Nephron progenitor cell (in vitro differentiated cells): ENCODE results near the gene TFG.

Experiments
- DNase-seq: peaks from one replicate; pipeline ENCODE4 v3.0.0; 2021
- H3K27ac Mint-ChIP-seq: 2 replicates; pipeline ENCODE4 v1.8.0; 2021; ENCODE audit warnings: mild to moderate bottlenecking, moderate library complexity, mixed read lengths
- H3K27me3 Mint-ChIP-seq: 2 replicates; pipeline ENCODE4 v1.8.0; 2021; ENCODE audit warnings: mild to moderate bottlenecking, low read depth, mixed read lengths; ENCODE audit not compliant: poor library complexity
- H3K36me3 Mint-ChIP-seq: 2 replicates; pipeline ENCODE4 v1.8.0; 2021; ENCODE audit warnings: low read depth, mixed read lengths
- H3K4me1 Mint-ChIP-seq: 2 replicates; pipeline ENCODE4 v1.8.0; 2021; ENCODE audit warnings: mixed read lengths
- H3K4me3 Mint-ChIP-seq: 2 replicates; pipeline ENCODE4 v1.8.0; 2021; ENCODE audit warnings: mild to moderate bottlenecking, moderate library complexity, mixed read lengths
- H3K9me3 Mint-ChIP-seq: 2 replicates; pipeline ENCODE4 v1.8.0; 2021; ENCODE audit warnings: mild to moderate bottlenecking, moderate library complexity, mixed read lengths
- TF ChIP-seq, protein P1 (sequence below): fragments of 200-600 bp; sonication (generic); IDR thresholded peaks from 2 replicates; pipeline ENCODE4 v1.5.0; 2021; ENCODE audit warnings: antibody characterized with exemption

Gene TFG

GRCh38 chr3:100781301-100781700, 72.0 kb downstream of the TFG start:
- Mint-ChIP-seq H3K27me3 (peaks cover 4% of the 10 kb centered on the region), H3K36me3 (no peaks in the 10 kb centered on the region), H3K9me3 (peaks cover 10% of the 10 kb centered on the region), H3K27ac (no peak overlapping the region), H3K4me3 (no peak overlapping the region), H3K4me1 (peaks cover 10% of the 10 kb centered on the region)
- TF ChIP-seq, protein P1, sequence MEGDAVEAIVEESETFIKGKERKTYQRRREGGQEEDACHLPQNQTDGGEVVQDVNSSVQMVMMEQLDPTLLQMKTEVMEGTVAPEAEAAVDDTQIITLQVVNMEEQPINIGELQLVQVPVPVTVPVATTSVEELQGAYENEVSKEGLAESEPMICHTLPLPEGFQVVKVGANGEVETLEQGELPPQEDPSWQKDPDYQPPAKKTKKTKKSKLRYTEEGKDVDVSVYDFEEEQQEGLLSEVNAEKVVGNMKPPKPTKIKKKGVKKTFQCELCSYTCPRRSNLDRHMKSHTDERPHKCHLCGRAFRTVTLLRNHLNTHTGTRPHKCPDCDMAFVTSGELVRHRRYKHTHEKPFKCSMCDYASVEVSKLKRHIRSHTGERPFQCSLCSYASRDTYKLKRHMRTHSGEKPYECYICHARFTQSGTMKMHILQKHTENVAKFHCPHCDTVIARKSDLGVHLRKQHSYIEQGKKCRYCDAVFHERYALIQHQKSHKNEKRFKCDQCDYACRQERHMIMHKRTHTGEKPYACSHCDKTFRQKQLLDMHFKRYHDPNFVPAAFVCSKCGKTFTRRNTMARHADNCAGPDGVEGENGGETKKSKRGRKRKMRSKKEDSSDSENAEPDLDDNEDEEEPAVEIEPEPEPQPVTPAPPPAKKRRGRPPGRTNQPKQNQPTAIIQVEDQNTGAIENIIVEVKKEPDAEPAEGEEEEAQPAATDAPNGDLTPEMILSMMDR = no peak
- DNase-seq = no peak

GRCh38 chr3:100782348-100782747, 73.1 kb downstream of the TFG start:
- peaks cover 10% of the 10 kb centered on the region for H3K9me3 Mint-ChIP-seq
- TF ChIP-seq, protein P1 = no peak
- peaks cover 10% of the 10 kb centered on the region for H3K4me1 Mint-ChIP-seq
- DNase-seq = no peak
- no peak overlapping the region for H3K4me3 Mint-ChIP-seq
- peak overlapping the region; percentile 4 for H3K27ac Mint-ChIP-seq
- no peaks in the 10 kb centered on the region for H3K36me3 Mint-ChIP-seq
- H3K27me3 Mint-ChIP-seq = peaks cover 4% of the 10 kb centered on the region

GRCh38 chr3:100782906-100783305, 73.6 kb downstream of the TFG start:
- Mint-ChIP-seq H3K9me3 (peaks cover 10% of the 10 kb centered on the region), H3K36me3 (no peaks in the 10 kb centered on the region), H3K4me3 (no peak overlapping the region), H3K27me3 (peaks cover 4% of the 10 kb centered on the region), H3K27ac (no peak overlapping the region), H3K4me1 (peaks cover 10% of the 10 kb centered on the region)
- DNase-seq = no peak
- TF ChIP-seq, protein P1 = no peak

GRCh38 chr3:100783619-100784018, 74.3 kb downstream of the TFG start:
- Mint-ChIP-seq H3K4me3 (no peak overlapping the region), H3K27ac (no peak overlapping the region), H3K9me3 (peaks cover 10% of the 10 kb centered on the region), H3K4me1 (peaks cover 10% of the 10 kb centered on the region), H3K27me3 (no peaks in the 10 kb centered on the region), H3K36me3 (no peaks in the 10 kb centered on the region)
- DNase-seq = no peak
- TF ChIP-seq, protein P1 = no peak

GRCh38 chr3:100789579-100789978, 80.3 kb downstream of the TFG start:
- DNase-seq = no peak
- Mint-ChIP-seq H3K36me3 (no peaks in the 10 kb centered on the region), H3K4me1 (no peaks in the 10 kb centered on the region), H3K4me3 (no peak overlapping the region), H3K27ac (no peak overlapping the region), H3K9me3 (peaks cover 8% of the 10 kb centered on the region), H3K27me3 (no peaks in the 10 kb centered on the region)
- TF ChIP-seq, protein P1 = no peak

DNA sequence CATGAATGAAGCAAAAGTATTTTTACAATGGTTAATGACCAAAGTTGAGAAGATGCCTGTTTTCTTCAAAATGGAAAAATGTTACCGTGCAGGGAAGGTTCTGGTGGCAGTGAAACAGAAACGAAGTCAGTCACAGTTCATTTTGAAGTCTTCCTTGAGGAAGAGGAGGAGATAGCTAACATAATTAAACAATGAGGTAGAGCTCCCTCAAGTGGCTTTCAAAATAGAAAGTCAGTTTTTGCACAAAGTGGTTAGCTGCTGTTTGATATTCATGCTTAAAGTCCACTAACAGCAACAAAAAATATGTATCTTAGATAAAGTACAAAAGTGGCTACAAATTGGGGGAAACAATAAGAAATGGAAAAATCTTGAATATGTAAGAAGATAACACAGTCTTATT, 87.3 kb downstream of the TFG start:
- DNase-seq = no peak
- no peaks in the 10 kb centered on the region for H3K27me3 Mint-ChIP-seq
- H3K4me1 Mint-ChIP-seq = no peaks in the 10 kb centered on the region
- no peaks in the 10 kb centered on the region for H3K36me3 Mint-ChIP-seq
- no peaks in the 10 kb centered on the region for H3K9me3 Mint-ChIP-seq
- H3K27ac Mint-ChIP-seq = no peak overlapping the region
- TF ChIP-seq, protein P1 = no peak
- no peak overlapping the region for H3K4me3 Mint-ChIP-seq
